OCI-LY1 (cell line): Measurements from ENCODE around the gene MPHOSPH6.

ENCODE experiments used
- H2AFZ ChIP-seq: fragments of 200-600 bp; sonication (generic), shearing (Covaris generic); 2 replicates; pipeline ENCODE4 v1.6.0; 2014; ENCODE audit warnings: antibody characterized with exemption, mild to moderate bottlenecking, low read length
- H3F3A ChIP-seq: fragments of 200-600 bp; sonication (generic), shearing (Covaris generic); 2 replicates; pipeline ENCODE4 v1.6.0; 2014; ENCODE audit warnings: mild to moderate bottlenecking, antibody characterized with exemption, low read length, moderate library complexity; ENCODE audit not compliant: insufficient read depth
- H3K27ac ChIP-seq: fragments of 200-600 bp; sonication (generic); 2 replicates; pipeline ENCODE4 v1.5.1; 2014; ENCODE audit warnings: low read length, mixed run types, mild to moderate bottlenecking, low read depth; ENCODE audit not compliant: poor library complexity, severe bottlenecking
- H3K27me3 ChIP-seq: fragments of 200-600 bp; sonication (generic); 2 replicates; pipeline ENCODE4 v1.6.0; 2014; ENCODE audit warnings: antibody characterized with exemption, mild to moderate bottlenecking, low read length, moderate library complexity; ENCODE audit not compliant: insufficient read depth
- H3K36me3 ChIP-seq: fragments of 200-600 bp; sonication (generic); 2 replicates; pipeline ENCODE4 v1.6.1; 2014; ENCODE audit warnings: mild to moderate bottlenecking, antibody characterized with exemption, low read length, moderate library complexity, mixed read lengths; ENCODE audit not compliant: insufficient read depth
- H3K4me1 ChIP-seq: fragments of 200-600 bp; sonication (generic); 2 replicates; pipeline ENCODE4 v1.5.1; 2014; ENCODE audit warnings: mild to moderate bottlenecking, low read length, moderate library complexity; ENCODE audit not compliant: insufficient read depth, severe bottlenecking
- H3K4me2 ChIP-seq: fragments of 200-600 bp; sonication (generic), shearing (Covaris generic); 2 replicates; pipeline ENCODE4 v1.6.1; 2014; ENCODE audit warnings: low read length
- H3K4me3 ChIP-seq: fragments of 200-600 bp; sonication (generic); 2 replicates; pipeline ENCODE4 v1.5.1; 2014; ENCODE audit warnings: low read length, low read depth, mild to moderate bottlenecking, mixed read lengths; ENCODE audit not compliant: poor library complexity, severe bottlenecking
- H3K79me2 ChIP-seq: fragments of 200-600 bp; shearing (Covaris generic); 2 replicates; pipeline ENCODE4 v1.6.1; 2016; ENCODE audit warnings: mixed run types, low read length, mixed read lengths; ENCODE audit not compliant: insufficient read depth
- H3K9ac ChIP-seq: fragments of 200-600 bp; sonication (generic), shearing (Covaris generic); 2 replicates; pipeline ENCODE4 v1.6.1; 2014; ENCODE audit warnings: mild to moderate bottlenecking, low read length, mixed read lengths
- H3K9me2 ChIP-seq: fragments of 200-600 bp; sonication (generic), shearing (Covaris generic); 2 replicates; pipeline ENCODE4 v1.6.1; 2014; ENCODE audit warnings: low read depth, mild to moderate bottlenecking, low read length, mixed read lengths
- H3K9me3 ChIP-seq: fragments of 200-600 bp; shearing (Covaris generic); 2 replicates; pipeline ENCODE4 v1.6.1; 2014; ENCODE audit warnings: low read length, mixed read lengths
- H4K20me1 ChIP-seq: fragments of 200-600 bp; sonication (generic), shearing (Covaris generic); 2 replicates; pipeline ENCODE4 v1.6.0; 2016; ENCODE audit warnings: mild to moderate bottlenecking, low read length; ENCODE audit not compliant: insufficient read depth
- CTCF ChIP-seq: fragments of 200-600 bp; sonication (generic), shearing (Covaris generic); IDR thresholded peaks from 2 replicates; pipeline ENCODE4 v1.5.1; 2017; ENCODE audit warnings: mild to moderate bottlenecking, antibody characterized with exemption, low read length, moderate library complexity, mixed read lengths
- EZH2 ChIP-seq: fragments of 200-600 bp; sonication (generic), shearing (Covaris generic); IDR thresholded peaks from 2 replicates; pipeline ENCODE4 v1.8.0; 2017; ENCODE audit warnings: borderline replicate concordance, mixed run types, mild to moderate bottlenecking, antibody characterized with exemption, low read length, moderate library complexity, mixed read lengths

Gene MPHOSPH6

GRCh38 chr16:82108100-82108499 lies 61.9 kb downstream of the MPHOSPH6 start:
- Histone ChIP-seq H3K79me2 (no peaks in the 10 kb centered on the region), H3K4me2 (no peak overlapping the region), H3K4me1 (no peaks in the 10 kb centered on the region), H3K9ac (no peak overlapping the region), H3K9me3 (no peaks in the 10 kb centered on the region), H3K36me3 (no peaks in the 10 kb centered on the region), H3K27ac (no peak overlapping the region), H3K27me3 (no peaks in the 10 kb centered on the region; the same call in 1 of the 2 replicates), H4K20me1 (no peaks in the 10 kb centered on the region), H3K9me2 (no peaks in the 10 kb centered on the region), H3K4me3 (no peak overlapping the region), H2AFZ (no peak overlapping the region), H3F3A (no peaks in the 10 kb centered on the region)
- TF ChIP-seq EZH2, result no peak
- TF ChIP-seq CTCF, result no peak

DNA sequence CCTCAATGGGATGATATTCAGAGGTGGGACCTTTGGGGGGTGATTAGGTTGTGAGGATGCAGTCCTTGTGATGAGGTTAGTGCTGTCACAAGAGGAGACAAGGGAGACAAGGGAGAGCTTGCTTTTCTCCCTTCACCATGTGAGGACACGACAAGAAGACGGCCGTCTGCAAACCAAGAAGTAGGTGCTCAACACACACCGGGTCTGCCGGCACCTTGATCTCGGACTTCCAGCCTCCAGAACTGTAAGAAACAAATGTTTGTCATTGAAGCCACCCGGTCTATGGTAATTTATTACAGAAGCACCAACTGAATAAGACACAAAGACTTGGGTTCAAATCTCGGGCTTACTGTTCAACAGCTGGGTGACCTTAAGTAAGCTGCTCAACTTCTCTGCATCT lies 64.9 kb downstream of the MPHOSPH6 start:
- H3K27me3 ChIP-seq, result peaks cover 8% of the 10 kb centered on the region; the same call in 1 of the 2 replicates
- no peak overlapping the region for H3K4me3 ChIP-seq
- H3F3A ChIP-seq, result no peaks in the 10 kb centered on the region
- H4K20me1 ChIP-seq, result no peaks in the 10 kb centered on the region
- H3K27ac ChIP-seq, result no peak overlapping the region
- no peaks in the 10 kb centered on the region for H3K9me3 ChIP-seq
- no peak for TF ChIP-seq CTCF
- no peak for TF ChIP-seq EZH2
- H2AFZ ChIP-seq, result no peak overlapping the region
- no peaks in the 10 kb centered on the region for H3K9me2 ChIP-seq
- H3K4me1 ChIP-seq, result no peaks in the 10 kb centered on the region
- no peak overlapping the region for H3K4me2 ChIP-seq
- no peak overlapping the region for H3K9ac ChIP-seq
- no peaks in the 10 kb centered on the region for H3K79me2 ChIP-seq
- no peaks in the 10 kb centered on the region for H3K36me3 ChIP-seq
